Measurements from ENCODE around the gene SLC25A42. TPM values are rescaled to one million over a fixed set of nuclear protein-coding genes. Genes with fewer than 3 reads are reported as not detected.
A peak's percentile ranks its signal among the peaks of the same experiment; 100 is the strongest.

Gene SLC25A42
- total RNA-seq, 1 donor from 2014 or later: 27.2 TPM

- DNase-seq: no peak
- Histone ChIP-seq H3K4me3 (no peak overlapping the region), H3K9me3 (replicated peaks) (peaks cover 7% of the 10 kb centered on the region), H3K27ac (replicated peaks) (no peak overlapping the region), H3K36me3 (peaks cover 36% of the 10 kb centered on the region), H3K27me3 (ENCODE audit: low read depth) (no peaks in the 10 kb centered on the region), H3K4me1 (no peaks in the 10 kb centered on the region)
- no peak for TF ChIP-seq CTCF (IDR thresholded peaks at IDR 0.05; ENCODE audit: borderline replicate concordance)
- intact Hi-C loops (cut with micrococcal nuclease): no loop called here
Observed at GRCh38 chr19:19151418-19151817, 87.6 kb downstream of the SLC25A42 start.

GRCh38 chr19:19152668-19153384, 89.0 kb downstream of the SLC25A42 start:
- H3K27me3 ChIP-seq (ENCODE audit: low read depth): no peaks in the 10 kb centered on the region
- DNase-seq: no peak
- TF ChIP-seq CTCF (IDR thresholded peaks at IDR 0.05; ENCODE audit: borderline replicate concordance): no peak
- H3K9me3 ChIP-seq (replicated peaks): peaks cover 7% of the 10 kb centered on the region
- no peaks in the 10 kb centered on the region for H3K4me1 ChIP-seq
- H3K36me3 ChIP-seq: peaks cover 24% of the 10 kb centered on the region
- no peak overlapping the region for H3K4me3 ChIP-seq
- intact Hi-C loops (cut with micrococcal nuclease): no loop called here
- peak overlapping the region; percentile 30 for H3K27ac ChIP-seq (replicated peaks)

- Histone ChIP-seq H3K36me3 (peaks cover 9% of the 10 kb centered on the region), H3K27me3 (ENCODE audit: low read depth) (peaks cover 7% of the 10 kb centered on the region), H3K27ac (replicated peaks) (no peak overlapping the region), H3K4me3 (no peak overlapping the region), H3K9me3 (replicated peaks) (peaks cover 7% of the 10 kb centered on the region), H3K4me1 (no peaks in the 10 kb centered on the region)
- no peak for DNase-seq
- no peak for TF ChIP-seq CTCF (IDR thresholded peaks at IDR 0.05; ENCODE audit: borderline replicate concordance)
- intact Hi-C loops (cut with micrococcal nuclease): no loop called here
Observed at GRCh38 chr19:19154768-19155494, 91.1 kb downstream of the SLC25A42 start.

GRCh38 chr19:19155495-19156219, 91.9 kb downstream of the SLC25A42 start:
- H3K27ac ChIP-seq (replicated peaks): no peak overlapping the region
- no peaks in the 10 kb centered on the region for H3K4me1 ChIP-seq
- no peak for TF ChIP-seq CTCF (IDR thresholded peaks at IDR 0.05; ENCODE audit: borderline replicate concordance)
- peaks cover 9% of the 10 kb centered on the region for H3K36me3 ChIP-seq
- intact Hi-C loops (cut with micrococcal nuclease): no loop called here
- DNase-seq: no peak
- H3K9me3 ChIP-seq (replicated peaks): peaks cover 7% of the 10 kb centered on the region
- peaks cover 10% of the 10 kb centered on the region for H3K27me3 ChIP-seq (ENCODE audit: low read depth)
- no peak overlapping the region for H3K4me3 ChIP-seq

GRCh38 chr19:19157808-19158207, 94.0 kb downstream of the SLC25A42 start:
- Histone ChIP-seq H3K4me3 (no peak overlapping the region), H3K36me3 (peaks cover 9% of the 10 kb centered on the region), H3K27ac (replicated peaks) (no peak overlapping the region), H3K4me1 (no peaks in the 10 kb centered on the region), H3K9me3 (replicated peaks) (peaks cover 7% of the 10 kb centered on the region), H3K27me3 (ENCODE audit: low read depth) (peaks cover 10% of the 10 kb centered on the region)
- intact Hi-C loops (cut with micrococcal nuclease): no loop called here
- no peak for TF ChIP-seq CTCF (IDR thresholded peaks at IDR 0.05; ENCODE audit: borderline replicate concordance)
- DNase-seq: no peak

Data from left ventricle myocardium inferior (tissue), 1 donor.